BJ (cell line): Measurements from ENCODE around the gene SLC29A2. TPM values are rescaled to one million over a fixed set of nuclear protein-coding genes. Genes with fewer than 3 reads are reported as not detected.

Source experiments
- CTCF ChIA-PET: fragments of 350-600 bp; formaldehyde crosslinking; extraction: SDS; loops from one replicate; lab custom pipeline; 2021; ENCODE audit warnings: antibody characterized with exemption, inconsistent platforms; lab: Yijun Ruan, JAX
- POLR2A ChIA-PET: fragments of 300-600 bp; sonication (Branson Sonifier 250); formaldehyde crosslinking; extraction: SDS; loops from one replicate; lab custom pipeline; 2021; ENCODE audit warnings: antibody characterized with exemption; lab: Charles Lee
- DNase-seq: peaks from one replicate; pipeline ENCODE4 v3.0.0-alpha.2; 2011; ENCODE audit warnings: low read depth
- H3K27me3 ChIP-seq: 2 replicates; pipeline ENCODE4 v1.6.0; 2011; ENCODE audit warnings: low read length; ENCODE audit not compliant: control insufficient read depth, insufficient read depth
- H3K36me3 ChIP-seq: 2 replicates; pipeline ENCODE4 v1.5.1; 2011; ENCODE audit warnings: low read length; ENCODE audit not compliant: control insufficient read depth, insufficient read depth
- H3K4me3 ChIP-seq: 2 replicates; pipeline ENCODE4 v1.5.1; 2011; ENCODE audit warnings: low read depth, mild to moderate bottlenecking, control low read depth, low read length
- polyA plus RNA-seq: library from polyadenylated mRNA; depleted of rRNA; stranded (reverse); fragments of >200 nt; gene quantifications from 2 replicates; pipeline ENCODE4 v1.2.3, GENCODE V29; 2011
- TF ChIP-seq, protein P1 (sequence below): IDR thresholded peaks from 2 replicates; pipeline ENCODE4 v1.5.1; 2011; ENCODE audit warnings: low read depth, mild to moderate bottlenecking, control low read depth, inconsistent platforms, low read length, moderate library complexity; ENCODE audit not compliant: insufficient read depth

SLC29A2 gene
- polyA plus RNA-seq, 1 experiment: 0.48 TPM

DNA sequence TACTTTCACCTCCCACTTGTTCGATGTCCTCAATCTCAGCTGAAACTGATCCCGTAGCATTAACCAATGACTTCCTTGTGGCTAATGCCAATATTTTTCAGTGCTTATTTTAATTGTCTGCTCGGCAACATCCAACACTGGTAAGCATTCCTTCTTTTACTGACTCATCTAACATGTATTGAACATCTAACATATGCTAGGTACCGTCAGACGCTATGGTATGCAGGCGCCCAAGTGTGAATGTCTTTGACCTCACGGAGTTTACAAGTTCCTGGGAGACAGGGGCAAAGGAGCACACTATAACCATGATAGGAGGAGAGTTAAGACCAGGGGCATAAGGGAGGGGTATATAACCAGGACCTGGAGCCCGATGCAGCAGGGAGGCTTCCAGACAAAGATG lies 28.4 kb downstream of the SLC29A2 start:
- POLR2A ChIA-PET: interaction anchor here (0.7 kb wide), 1 partner anchor 78 kb away, joined by 3 read pairs; no protein-coding TSS in a partner anchor
- TF ChIP-seq, protein P1, sequence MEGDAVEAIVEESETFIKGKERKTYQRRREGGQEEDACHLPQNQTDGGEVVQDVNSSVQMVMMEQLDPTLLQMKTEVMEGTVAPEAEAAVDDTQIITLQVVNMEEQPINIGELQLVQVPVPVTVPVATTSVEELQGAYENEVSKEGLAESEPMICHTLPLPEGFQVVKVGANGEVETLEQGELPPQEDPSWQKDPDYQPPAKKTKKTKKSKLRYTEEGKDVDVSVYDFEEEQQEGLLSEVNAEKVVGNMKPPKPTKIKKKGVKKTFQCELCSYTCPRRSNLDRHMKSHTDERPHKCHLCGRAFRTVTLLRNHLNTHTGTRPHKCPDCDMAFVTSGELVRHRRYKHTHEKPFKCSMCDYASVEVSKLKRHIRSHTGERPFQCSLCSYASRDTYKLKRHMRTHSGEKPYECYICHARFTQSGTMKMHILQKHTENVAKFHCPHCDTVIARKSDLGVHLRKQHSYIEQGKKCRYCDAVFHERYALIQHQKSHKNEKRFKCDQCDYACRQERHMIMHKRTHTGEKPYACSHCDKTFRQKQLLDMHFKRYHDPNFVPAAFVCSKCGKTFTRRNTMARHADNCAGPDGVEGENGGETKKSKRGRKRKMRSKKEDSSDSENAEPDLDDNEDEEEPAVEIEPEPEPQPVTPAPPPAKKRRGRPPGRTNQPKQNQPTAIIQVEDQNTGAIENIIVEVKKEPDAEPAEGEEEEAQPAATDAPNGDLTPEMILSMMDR: no peak
- no peak for DNase-seq
- Histone ChIP-seq H3K27me3 (no peaks in the 10 kb centered on the region), H3K36me3 (peaks cover 24% of the 10 kb centered on the region), H3K4me3 (no peak overlapping the region)
- CTCF ChIA-PET: interaction anchor here (1.4 to 9.2 kb wide), 4 partner anchors 8 to 74 kb away, joined by 4 to 81 read pairs (median 14); partner anchors contain the start of gene RIN1

GRCh38 chr11:66341502-66342126 lies 29.9 kb downstream of the SLC29A2 start:
- no peak for DNase-seq
- ChIA-PET CTCF (interaction anchor here (1.4 to 9.2 kb wide), 2 partner anchors 30 to 75 kb away, joined by 4 to 81 read pairs; no protein-coding TSS in a partner anchor), POLR2A (no interaction called here)
- H3K27me3 ChIP-seq: no peaks in the 10 kb centered on the region
- TF ChIP-seq, protein P1: no peak
- H3K4me3 ChIP-seq: no peak overlapping the region
- peaks cover 25% of the 10 kb centered on the region for H3K36me3 ChIP-seq

DNA sequence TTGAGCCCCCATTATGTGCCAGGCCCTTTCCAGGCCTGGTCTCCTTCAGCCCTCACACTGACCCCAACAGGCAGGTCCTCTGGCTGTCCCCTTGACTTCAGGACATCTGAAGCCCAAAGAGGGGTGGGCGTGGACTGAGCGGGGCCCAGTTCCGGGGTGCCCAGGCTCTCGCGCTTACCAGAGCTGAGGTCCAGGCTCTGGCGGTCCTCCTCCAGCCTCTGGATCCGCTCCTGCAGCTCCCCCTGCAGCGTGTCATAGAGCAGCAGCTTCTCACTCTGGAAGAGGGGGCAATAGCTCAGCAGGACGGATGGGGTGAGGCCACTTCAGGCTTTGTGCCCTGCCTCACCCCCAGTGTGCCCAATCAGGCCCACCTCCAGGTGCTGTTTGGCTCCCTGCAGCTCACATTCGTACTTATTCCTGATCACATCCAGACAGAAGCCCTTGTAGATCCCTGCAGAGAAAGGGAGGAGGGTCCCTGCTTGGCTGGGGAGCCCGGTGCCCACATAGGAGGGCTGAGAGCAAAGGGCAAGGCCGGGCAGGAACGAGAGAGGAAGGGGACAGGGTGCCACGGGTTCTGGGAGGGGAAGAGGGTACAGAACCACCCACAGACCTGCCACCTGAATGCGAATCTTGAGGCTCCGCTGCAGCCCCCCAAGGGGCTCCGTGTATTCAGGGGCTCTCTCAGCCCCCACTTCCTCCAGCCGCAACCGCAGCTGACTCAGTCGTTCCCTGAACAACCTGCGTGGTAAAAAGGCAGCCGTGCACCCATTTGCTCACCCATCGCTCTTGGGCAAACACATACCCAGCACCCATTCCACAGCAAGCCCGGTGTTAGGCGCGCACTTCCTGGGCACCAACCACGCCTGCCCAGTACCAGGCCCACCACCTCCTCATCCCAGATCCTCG lies 30.7 kb downstream of the SLC29A2 start:
- DNase-seq: no peak
- H3K36me3 ChIP-seq: peaks cover 25% of the 10 kb centered on the region
- H3K4me3 ChIP-seq: no peak overlapping the region
- no peaks in the 10 kb centered on the region for H3K27me3 ChIP-seq
- POLR2A ChIA-PET: no interaction called here
- CTCF ChIA-PET: interaction anchor here (0.9 to 9.2 kb wide), 3 partner anchors 29 to 48 kb away, joined by 3 to 81 read pairs (median 3); no protein-coding TSS in a partner anchor
- TF ChIP-seq, protein P1: no peak

GRCh38 chr11:66339686-66340483 lies 31.7 kb downstream of the SLC29A2 start:
- TF ChIP-seq, protein P1: no peak
- CTCF ChIA-PET: interaction anchor here (0.9 to 9.2 kb wide), 3 partner anchors 28 to 49 kb away, joined by 3 to 81 read pairs (median 3); no protein-coding TSS in a partner anchor
- Histone ChIP-seq H3K27me3 (no peaks in the 10 kb centered on the region), H3K36me3 (peaks cover 25% of the 10 kb centered on the region), H3K4me3 (no peak overlapping the region)
- POLR2A ChIA-PET: no interaction called here
- no peak for DNase-seq
